Endometrial microvascular endothelial cells (primary cell): ENCODE results near the gene CPAMD8. TPM values are rescaled to one million over a fixed set of nuclear protein-coding genes. Genes with fewer than 3 reads are reported as not detected.

ENCODE experiments used
- in situ Hi-C: cut with HindIII; loops from 2 replicates; pipeline ENCODE4 v1.10.0; 2017; ENCODE audit warnings: low sequenced_read_pairs, low pct_unique_long_range_greater_than_20kb; ENCODE audit errors: inconsistent ontology term
- total RNA-seq: library from RNA; depleted of rRNA; stranded (reverse); fragments of >200 nt; gene quantifications from one replicate; pipeline ENCODE4 v1.2.3, GENCODE V29; 2015; ENCODE audit errors: inconsistent ontology term

CPAMD8 gene
- 0.46 TPM for total RNA-seq

DNA sequence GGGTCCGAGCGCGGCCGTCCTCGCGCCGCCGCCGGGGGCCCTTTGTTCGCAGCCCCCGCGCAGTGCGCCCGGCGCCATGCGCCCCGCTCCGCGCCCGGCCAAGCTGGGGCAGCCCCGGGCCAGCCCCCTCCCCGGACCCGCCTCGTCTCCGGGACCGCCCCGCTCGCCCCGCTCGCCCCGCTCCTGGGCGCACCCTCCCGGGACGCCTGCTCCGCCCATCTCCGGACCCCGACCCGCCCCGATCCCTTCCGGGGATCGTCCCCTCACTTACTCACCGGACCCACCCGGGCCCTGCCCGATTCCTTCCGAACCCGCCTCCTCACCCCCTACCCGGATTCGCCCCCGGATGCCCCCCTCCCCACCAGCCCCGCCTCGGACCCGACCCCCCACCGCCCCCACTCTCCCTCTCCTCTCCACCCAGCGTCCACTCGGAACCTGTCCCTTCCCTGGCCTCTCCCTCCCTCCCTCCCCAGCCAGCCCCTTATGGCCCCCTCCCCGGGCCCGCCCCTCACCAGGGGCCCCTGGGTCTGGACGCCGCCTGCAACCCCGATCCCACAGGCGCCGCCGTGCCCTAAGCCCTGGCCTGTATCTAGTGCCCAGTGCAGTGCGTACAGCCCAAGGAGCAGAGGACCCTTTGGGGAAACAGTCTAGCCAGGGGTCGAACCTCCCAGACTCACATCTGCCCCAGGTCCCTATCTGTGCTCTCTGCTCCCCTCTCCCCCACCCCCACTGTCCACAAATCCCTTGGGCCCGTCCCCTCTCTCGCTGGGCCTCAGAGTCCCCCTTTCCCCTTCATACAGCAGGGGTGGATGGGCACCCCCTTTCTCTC, at the start of gene CPAMD8:
TSS of gene CPAMD8 (minus strand) at position 105 of the 829 bp plus-strand sequence. CDS start 168 bp downstream, outside the sequence.
- in situ Hi-C loops = no loop called here

DNA sequence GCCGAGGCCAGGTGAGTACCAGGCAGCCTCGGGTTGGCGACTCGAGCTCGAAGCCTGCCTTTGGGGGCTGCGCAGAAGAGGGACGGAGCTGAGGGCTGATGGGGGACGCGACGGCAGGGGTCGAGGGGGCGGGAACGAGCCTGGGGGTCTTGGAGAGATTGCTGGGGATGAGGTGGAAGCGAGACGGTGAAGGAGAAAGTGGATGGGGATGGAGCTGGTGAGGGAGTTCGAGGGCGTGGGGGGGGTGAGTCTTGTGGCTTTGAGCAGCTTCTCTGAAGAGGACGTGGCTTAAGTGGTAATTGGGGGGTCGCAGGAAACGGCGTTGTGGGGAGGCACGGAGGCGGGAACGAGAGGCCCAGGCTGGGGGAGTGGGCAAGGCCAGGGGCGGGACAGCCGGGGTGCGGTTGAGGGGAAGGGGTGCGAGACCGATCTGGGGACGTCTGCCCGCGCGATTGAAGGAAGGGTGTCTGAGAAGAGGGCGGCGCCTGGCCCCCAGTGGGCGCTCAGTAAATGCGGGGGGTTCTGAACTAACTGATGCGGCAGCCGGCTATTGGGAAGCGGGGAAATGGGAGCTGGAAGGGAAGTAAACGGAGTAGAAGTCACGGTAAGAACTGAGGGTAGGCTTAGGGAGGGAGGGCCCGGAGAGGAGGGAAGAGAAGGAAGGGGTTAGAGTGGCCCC, 49.4 kb upstream of the CPAMD8 start:
- in situ Hi-C loops = no loop called here

DNA sequence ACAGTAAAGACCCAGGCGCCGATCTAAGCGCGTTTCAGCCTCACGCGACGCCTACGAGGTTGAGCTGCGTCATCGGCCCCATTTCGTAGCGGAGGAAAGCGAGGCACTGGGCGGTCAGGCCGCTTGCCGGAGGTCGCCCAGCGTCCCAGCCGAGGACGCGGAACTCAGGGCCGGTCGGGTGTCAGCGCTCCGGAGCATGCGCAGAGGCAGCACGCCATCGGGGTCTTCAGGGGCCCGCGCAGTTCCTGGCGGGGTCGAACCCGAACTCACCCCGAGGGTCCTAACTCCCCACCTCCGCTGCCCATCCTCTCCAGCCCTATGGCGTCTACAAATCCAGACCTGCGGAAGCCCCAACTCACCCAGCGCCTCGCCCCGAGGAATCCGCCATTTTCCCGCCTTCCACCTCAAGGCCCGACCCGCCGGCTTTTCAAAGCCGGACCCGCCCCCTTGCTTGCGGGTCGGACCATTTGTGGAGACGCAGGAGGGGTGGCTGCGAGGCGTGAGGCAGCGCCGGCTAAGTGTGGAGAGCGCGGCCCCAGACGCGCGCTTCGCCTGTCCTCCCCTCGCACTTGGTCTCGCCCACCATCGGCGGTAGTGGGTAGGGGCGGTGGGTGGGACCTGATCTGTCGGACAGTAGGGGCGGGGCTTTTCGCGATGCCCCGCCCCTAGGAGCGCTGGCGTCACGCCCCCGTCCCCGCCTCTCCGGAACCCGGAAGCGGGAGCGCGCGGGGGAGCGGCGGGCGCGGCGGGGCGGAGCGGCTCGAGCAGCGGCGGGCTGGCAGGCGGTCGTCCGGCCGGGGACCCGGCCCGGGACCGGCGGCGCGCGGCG, 48.6 kb upstream of the CPAMD8 start, which contains the start of the genes HAUS8 and MYO9B:
TSS of gene HAUS8 (minus strand) at position 418 of the 829 bp plus-strand sequence. CDS start at position 388, 30 bp downstream.
TSS of gene MYO9B (plus strand) at position 743 of the 829 bp plus-strand sequence. CDS start 25,941 bp downstream, outside the sequence.
- in situ Hi-C loops = no loop called here

DNA sequence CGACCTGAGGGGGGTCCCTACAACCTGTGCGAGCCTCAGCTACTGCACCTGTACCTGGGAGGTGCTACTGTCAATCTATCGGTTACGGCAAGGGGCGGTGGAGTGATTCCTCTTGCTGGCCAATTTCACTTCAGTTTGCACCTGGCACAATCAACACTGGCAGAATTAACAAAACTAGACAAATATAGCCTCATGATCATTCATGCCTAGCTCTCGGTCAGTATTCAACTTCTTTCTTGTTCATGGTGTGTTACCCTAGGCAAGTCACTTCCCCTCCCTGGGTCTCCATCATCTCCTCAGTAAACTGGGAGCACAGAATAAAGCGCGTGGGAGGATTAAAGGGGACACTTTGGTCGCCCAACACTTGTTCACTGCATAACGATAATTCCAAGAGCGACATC, 48.0 kb upstream of the CPAMD8 start:
- in situ Hi-C loops = no loop called here

DNA sequence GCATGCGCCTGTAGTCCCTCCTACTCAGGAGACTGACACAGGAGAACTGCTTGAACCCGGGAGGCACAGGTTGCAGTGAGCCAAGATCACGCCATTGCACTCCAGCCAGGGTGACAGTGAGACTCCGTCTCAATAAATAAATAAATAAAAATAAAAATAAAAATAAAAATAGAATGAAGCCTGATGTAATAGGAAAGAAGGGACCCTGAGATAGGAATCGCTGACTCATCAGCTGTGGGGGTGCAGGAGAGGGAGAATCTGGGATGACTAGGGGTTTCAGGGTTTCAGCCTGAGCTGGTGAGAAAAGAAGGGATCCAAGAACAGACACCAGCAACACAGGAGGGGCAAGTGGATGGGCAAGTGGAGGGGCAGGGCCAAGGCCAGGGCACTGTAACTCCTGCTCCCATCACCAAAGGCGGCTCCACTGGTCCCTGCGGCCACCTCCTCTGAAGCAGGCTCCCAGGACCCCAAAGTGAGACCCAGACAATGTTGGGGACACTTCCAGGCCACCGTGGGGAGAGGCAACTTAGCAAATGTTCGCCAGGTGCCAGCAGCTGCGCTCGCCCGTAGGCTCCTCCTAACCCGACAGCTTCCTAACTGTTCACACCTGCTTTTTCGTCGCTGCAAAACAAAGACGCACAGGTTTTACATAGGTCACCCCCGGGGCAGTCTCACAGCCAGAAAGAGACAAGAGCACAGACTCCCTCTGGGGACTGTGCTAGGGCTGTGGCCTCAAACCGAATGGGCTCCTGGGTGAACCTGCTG, 47.4 kb upstream of the CPAMD8 start:
- in situ Hi-C loops = no loop called here

DNA sequence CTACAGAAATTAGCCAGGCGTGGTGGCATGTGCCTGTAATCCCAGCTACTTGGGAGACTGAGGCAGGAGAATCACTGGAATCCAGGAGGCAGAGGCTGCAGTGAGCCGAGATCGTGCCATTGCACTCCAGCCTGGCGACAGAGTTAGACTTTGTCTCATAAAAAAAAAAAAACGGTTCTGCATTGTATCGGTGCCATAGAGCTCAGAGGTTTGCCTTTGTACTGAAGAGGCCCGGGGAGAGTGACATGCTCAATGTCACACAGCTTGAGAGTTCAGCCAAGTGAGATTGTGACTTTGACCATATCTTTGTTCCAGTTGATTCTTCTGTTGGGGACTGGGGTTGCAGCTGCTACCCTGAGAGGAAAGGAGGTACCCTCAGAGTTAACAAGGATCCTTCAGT, 44.3 kb upstream of the CPAMD8 start:
- in situ Hi-C loops = no loop called here

DNA sequence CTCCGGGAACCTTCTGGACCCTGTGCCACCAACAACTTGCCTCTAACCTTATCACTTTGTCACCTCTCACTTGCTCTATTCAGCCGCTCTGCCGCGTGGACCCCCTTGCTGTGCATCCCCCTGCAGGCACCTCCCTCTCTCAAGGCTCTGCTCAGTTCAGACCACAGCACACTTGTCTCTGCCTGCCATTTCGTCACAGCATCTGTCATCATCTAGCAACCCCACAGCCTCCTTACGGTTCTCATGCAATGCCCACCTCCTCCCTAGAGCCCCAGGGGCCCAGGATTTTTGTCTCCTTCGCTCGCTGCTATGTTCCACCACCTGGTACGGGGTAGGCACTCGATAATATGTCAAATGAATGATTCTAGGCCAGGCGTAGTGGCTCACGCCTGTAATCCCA, 43.8 kb upstream of the CPAMD8 start:
- in situ Hi-C loops = no loop called here

DNA sequence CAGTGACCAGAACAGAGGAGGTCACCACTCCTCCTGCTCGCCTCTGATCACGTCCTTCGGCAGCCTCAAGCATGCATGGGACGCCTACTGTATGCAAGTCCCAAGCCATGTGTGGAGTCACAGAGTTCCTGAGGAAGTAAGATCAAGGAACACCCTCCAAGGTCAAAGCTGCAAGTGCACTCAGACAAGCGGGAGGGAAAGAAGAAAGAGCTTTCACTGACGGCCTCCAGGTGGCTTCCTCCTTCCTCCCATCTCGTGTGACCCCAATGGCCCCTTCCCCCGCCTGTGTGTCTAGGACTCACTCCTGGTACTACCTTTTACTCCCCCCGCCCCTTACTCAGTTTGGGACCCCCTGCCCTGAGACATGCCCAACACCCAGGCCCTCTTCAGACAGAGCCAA, 42.6 kb upstream of the CPAMD8 start:
- in situ Hi-C loops = no loop called here

DNA sequence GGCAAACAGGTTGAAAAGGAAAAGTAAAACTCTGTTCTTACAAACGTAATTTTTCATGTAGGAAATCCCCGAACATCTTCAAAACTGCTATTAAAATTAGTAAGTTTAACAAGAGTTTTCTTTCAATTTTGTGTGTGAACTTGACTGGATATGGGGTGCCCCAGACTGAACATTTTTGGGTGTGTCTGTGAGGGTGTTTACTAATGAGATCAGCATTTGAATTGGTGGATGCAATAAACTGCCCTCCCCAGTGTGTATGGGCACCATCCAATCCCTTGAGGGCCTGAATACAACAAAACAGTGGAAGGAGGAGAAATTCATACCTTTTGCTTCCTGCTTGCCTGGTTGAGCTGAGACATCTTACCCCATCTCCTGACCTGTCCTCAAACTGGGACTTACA, 36.8 kb upstream of the CPAMD8 start:
- in situ Hi-C loops = no loop called here

DNA sequence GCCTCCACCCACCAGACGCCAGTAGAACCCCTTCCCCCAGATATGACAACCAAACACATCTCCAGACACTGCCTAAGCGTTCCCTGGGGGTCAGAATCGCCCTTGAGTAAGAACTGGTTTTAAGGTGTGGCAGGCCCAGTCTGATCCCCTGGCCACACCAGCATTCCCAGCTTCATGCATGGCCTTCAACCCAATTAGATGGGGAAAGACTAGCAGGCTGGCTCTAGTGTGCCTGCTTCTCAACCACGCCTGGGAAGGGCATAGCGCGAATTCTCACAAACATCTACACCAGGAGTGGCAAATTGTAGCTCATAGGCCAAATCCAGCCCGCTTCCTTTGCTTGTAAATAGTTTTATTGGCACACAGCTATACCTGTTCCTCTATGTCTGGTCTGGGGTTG, 35.1 kb upstream of the CPAMD8 start:
- in situ Hi-C loops = no loop called here

DNA sequence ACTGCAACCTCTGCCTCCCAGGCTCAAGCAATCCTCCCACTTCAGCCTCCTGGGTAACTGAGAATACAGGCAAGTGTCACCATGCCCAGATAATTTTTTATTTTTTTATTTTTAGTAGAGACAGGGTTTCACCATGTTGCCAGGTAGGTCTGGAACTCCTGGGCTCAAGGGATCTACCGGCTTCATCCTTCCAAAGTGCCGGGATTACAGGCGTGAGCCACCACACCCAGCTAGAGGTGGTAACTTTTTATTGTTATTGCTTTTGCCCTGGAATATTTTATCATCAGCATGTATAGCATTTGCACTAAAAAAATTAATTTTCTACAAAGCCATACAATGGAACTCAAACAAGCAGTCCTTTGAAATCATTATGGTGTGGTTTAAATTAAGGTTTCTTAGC, 34.6 kb upstream of the CPAMD8 start:
- in situ Hi-C loops = no loop called here

DNA sequence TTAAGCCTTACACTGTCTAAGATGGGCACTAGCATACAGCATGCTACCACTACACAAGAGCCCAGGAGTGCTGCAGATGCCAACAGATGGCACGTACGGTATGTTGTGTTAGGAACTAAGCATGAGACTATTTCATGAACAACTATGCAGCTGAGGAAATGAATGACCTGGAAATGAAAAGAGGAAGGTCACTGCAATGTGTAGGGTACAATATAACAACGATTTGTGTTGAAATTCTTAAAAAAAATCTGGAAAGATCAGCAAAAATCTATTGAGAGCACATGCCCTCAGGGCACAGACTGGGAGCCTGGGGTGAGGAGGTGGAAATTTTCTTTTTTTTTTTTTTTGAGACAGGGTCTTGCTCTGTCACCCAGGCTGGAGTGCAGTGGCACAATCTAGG, 34.2 kb upstream of the CPAMD8 start:
- in situ Hi-C loops = no loop called here

DNA sequence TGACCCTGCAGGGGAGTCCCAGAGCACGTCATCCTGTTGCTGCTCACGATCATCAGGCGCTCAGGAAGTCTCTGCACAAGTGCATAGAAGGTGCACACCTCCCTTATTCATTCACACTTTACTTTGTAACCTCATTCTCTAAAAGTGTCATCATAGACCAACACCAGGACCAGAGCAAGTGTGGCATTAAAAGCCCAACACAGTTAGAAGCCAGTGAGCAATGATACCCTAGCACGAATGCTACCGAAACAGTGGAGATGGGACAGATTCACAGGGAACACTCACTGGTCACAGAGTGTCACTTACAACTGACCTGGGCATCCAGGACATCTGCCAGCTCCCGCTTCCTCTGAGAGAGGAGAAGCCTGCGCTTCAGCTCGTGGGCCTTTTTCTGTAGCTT, 31.6 kb upstream of the CPAMD8 start:
- in situ Hi-C loops = no loop called here

DNA sequence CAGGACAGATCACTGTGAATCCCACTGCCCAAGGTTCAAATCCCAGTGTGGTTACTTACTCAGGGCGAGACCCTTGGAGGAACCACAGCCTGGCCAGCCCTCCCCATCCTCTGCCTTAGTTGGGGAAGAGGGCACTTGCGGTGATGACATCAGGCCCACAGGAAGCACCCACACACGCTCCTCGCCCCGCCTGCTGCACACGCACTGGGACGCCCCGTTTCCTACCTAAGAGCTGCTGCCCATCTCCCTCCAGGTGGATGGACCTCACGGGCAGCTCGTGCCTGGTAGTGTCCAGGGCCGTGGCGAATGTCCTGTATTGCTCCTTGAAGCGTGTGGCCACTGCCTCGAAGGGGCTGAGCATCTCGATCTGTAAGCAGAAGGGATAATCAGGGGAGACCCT, 29.0 kb upstream of the CPAMD8 start:
- in situ Hi-C loops = no loop called here

DNA sequence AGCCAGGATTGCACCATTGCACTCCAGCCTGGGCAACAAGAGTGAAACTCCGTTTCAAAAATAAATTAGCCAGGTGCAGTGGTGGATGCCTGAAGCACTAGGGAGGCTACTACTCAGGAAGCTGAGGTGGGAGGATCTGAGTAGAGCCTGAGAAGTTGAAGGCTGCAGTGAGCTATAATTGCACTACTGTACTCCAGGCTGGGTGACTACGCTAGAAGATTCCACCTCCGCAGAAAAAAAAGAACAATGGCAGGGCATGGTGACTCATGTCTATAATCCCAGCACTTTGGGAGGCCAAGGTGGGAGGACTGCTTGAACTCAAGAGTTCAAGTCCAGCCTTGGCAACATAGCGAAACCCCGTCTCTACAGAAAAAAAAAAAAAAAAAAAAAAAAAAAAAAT, 28.1 kb upstream of the CPAMD8 start:
- in situ Hi-C loops = no loop called here

DNA sequence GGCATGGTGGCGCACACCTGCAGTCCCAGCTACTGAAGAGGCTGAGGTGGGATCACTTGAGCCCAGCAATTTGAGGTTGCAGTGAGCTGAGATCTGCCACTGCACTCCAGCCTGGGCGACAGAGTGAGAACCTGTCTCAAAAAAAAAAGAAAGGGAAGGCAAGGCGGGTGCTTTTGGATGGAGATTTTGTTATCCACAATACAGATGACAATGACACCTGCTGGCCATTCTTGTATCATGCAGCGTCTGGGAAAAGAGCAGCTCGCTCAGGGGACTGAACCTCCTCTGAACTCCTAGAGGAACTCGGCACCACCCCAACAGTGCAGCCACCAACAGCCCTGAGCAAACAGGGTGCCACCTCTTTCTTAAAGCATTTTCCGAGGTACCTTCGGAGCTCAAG, 25.8 kb upstream of the CPAMD8 start:
- in situ Hi-C loops = no loop called here

DNA sequence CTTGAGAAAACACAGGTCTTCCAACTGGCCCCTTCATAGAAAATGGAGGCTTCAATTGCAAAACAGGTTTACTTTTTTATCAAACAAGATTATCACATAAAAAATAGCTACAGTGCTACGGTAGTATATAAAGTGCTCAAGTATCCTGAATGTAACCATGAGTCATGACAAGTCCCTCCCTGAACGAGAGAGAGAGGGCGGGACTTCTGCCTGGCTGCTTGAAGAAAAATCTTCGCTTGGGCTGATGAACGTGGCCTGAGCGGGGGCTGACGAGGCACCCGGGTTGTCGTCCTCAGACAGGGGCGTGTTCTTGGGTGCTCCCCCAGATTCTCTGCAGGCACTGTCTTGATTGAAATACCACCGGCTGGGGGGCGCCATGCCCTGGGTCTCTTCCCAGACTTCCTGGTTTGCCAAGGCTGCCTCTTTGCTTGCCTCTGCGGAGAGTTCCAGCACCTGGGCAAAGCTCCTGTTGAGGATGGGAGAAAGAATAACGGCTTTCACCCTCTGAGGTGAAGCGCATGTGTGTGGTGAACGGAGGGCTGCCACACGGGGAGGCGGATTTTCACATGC, 23.2 kb upstream of the CPAMD8 start:
- in situ Hi-C loops = no loop called here

DNA sequence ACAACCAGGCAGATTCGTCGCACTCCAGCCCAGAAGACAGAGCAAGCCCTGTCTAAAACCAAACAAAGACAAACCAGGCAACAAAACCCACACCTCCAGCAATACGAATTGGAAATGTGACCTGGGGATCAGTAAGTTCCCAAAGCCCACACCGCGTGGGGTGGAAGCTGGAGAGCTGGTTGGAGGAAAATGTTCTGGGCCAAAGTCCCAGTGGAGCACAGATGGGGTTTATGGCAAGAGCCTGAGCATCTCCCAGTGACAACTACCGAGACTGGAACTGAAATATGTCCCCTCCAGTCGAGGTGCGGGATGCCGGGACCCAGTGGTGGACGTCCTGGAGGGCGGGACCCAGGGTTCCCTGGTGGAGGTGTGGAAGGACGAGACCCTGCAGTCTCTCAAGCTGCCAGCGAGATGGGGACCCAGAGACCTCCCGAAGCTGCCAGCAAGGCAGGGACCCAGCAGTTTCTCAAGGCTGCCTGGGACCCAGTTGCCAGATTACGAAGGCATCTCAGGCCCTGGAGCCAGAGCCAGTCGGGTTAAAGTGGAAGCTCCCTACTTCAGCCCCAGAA, 22.4 kb upstream of the CPAMD8 start:
- in situ Hi-C loops = no loop called here
